Measurements from ENCODE around the gene MRPL55. TPM values are rescaled to one million over a fixed set of nuclear protein-coding genes. Genes with fewer than 3 reads are reported as not detected.

Gene MRPL55
- total RNA-seq, 4 donors from 2014 or later: 68.7 to 83.7 (median 80.0) TPM

DNA sequence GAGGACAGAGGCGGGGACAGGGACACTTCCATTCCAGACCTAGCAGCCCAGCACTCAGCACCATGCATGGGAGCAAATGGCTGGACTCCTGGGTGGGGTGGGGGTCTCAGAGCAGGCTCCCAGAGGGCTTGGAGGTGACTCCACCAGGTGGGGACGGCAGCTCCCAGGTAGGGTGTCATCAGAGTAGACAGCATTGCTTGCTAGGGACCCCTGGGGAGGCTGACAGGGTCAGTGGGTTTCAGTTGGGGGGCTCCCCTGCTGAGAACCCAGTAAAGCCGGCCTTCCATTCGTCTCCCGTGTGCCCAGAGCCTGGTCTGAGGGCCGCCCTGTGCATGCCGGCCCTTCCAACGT, 35.9 kb upstream of the MRPL55 start:
- Histone ChIP-seq H3K4me1 (peaks cover 0 to 81% (median 51%) of the 10 kb centered on the region in 4 donors), H3K27ac (peak overlapping the region in 3 of 4 donors; percentile 14 to 96 (median 43)), H3K4me3 (no peak overlapping the region), H3K36me3 (peaks cover 0 to 39% (median 7%) of the 10 kb centered on the region in 3 donors), H3K9me3 (no peaks in the 10 kb centered on the region), H3K27me3 (no peaks in the 10 kb centered on the region)
- no peak for TF ChIP-seq EP300 (IDR thresholded peaks at IDR 0.05)
- TF ChIP-seq POLR2A (IDR thresholded peaks at IDR 0.05): no peak
- TF ChIP-seq, protein P1, sequence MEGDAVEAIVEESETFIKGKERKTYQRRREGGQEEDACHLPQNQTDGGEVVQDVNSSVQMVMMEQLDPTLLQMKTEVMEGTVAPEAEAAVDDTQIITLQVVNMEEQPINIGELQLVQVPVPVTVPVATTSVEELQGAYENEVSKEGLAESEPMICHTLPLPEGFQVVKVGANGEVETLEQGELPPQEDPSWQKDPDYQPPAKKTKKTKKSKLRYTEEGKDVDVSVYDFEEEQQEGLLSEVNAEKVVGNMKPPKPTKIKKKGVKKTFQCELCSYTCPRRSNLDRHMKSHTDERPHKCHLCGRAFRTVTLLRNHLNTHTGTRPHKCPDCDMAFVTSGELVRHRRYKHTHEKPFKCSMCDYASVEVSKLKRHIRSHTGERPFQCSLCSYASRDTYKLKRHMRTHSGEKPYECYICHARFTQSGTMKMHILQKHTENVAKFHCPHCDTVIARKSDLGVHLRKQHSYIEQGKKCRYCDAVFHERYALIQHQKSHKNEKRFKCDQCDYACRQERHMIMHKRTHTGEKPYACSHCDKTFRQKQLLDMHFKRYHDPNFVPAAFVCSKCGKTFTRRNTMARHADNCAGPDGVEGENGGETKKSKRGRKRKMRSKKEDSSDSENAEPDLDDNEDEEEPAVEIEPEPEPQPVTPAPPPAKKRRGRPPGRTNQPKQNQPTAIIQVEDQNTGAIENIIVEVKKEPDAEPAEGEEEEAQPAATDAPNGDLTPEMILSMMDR (IDR thresholded peaks at IDR 0.05): no peak
- 76 to 90% methylated on average over 6 to 8 of the region's 8 CpGs for WGBS, 2 donors
- DNase-seq (ENCODE audit: low spot score in 2 of 2): no peak

DNA sequence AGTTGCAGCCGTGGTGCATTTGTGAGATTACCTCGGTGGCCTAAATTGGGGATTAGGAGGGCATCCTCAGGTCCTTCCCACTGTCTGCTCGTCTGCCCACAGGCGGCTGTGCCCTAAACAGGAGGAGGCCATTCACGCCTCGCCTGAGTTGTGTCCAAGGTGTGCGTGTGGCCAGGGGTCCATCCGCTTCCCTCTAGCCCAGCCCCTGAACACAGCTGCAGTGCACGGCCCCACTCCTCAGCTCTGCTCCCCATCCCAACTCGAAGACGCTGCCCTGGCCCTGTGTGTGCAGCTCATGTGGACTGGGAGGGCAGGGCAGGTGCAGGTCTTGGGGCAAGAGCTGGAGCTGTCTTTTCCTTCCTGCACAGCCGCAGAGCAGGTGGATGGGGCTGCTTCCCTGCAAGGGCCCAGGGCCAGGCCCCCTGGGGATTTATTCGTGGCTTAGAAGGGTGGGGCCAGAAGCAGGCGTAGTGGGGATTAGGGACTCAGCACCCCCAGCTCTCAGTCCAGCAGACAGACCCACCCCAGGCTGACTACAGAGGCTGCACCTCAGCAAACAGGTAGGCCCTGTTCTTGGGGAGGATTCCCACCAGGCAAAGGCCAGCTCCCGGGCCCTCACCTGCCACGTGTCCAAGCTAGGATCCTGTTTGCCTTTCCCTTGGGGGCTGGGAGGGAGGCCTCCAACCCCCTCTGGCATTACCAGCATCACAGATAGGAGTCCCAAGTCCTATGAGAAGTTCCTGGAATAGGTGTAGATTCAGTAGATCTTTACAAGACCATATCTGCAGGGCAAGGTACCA, 35.3 kb upstream of the MRPL55 start:
- peaks cover 0 to 77% (median 46%) of the 10 kb centered on the region in 4 donors for H3K4me1 ChIP-seq
- no peaks in the 10 kb centered on the region for H3K27me3 ChIP-seq
- no peaks in the 10 kb centered on the region for H3K9me3 ChIP-seq
- H3K27ac ChIP-seq: peak overlapping the region in 3 of 4 donors; percentile 14 to 96 (median 43)
- no peak for TF ChIP-seq POLR2A (IDR thresholded peaks at IDR 0.05)
- TF ChIP-seq, protein P1 (IDR thresholded peaks at IDR 0.05): no peak
- TF ChIP-seq EP300 (IDR thresholded peaks at IDR 0.05): no peak
- peaks cover 0 to 39% (median 7%) of the 10 kb centered on the region in 3 donors for H3K36me3 ChIP-seq
- H3K4me3 ChIP-seq: no peak overlapping the region
- 77 to 86% methylated on average over 15 to 16 of the region's 16 CpGs for WGBS, 2 donors
- peak in 1 of 2 donors; percentile 13 for DNase-seq (ENCODE audit: low spot score in 2 of 2)

GRCh38 chr1:228143480-228144192, 34.5 kb upstream of the MRPL55 start:
- peaks cover 0 to 38% (median 7%) of the 10 kb centered on the region in 3 donors for H3K36me3 ChIP-seq
- H3K27ac ChIP-seq: peak overlapping the region in 1 of 4 donors; percentile 96
- no peak for DNase-seq (ENCODE audit: low spot score in 2 of 2)
- H3K4me1 ChIP-seq: peaks cover 0 to 71% (median 39%) of the 10 kb centered on the region in 4 donors
- no peaks in the 10 kb centered on the region for H3K9me3 ChIP-seq
- 80 to 84% methylated on average over 12 of the region's 12 CpGs for WGBS, 2 donors
- no peaks in the 10 kb centered on the region for H3K27me3 ChIP-seq
- no peak overlapping the region for H3K4me3 ChIP-seq
- no peak for TF ChIP-seq EP300 (IDR thresholded peaks at IDR 0.05)
- no peak for TF ChIP-seq POLR2A (IDR thresholded peaks at IDR 0.05)

DNA sequence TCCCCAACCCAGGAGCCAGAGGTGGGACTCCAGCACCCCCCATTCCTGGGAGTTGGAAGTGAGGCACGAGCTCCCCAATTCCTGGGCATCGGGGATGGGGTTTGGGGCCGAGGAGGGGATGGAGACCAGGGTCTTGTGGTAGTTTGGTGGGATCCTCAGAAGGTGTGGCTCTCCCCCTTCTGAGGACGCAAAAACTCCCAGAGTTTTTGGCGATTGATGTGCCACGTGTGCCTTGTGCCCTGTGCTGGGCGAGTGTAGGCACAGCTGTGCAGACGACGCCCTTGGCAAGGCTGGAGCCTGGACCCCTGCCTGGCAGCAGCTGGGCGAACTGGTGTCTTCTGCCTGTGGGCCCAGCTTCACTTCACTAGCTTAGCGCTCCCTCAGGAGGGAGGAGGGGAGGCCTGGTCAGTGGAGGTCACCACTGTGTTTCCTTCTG, 33.6 kb upstream of the MRPL55 start:
- no peaks in the 10 kb centered on the region for H3K27me3 ChIP-seq
- H3K4me1 ChIP-seq: peaks cover 0 to 62% (median 38%) of the 10 kb centered on the region in 4 donors
- no peaks in the 10 kb centered on the region for H3K9me3 ChIP-seq
- DNase-seq (ENCODE audit: low spot score in 2 of 2): peak in 1 of 2 donors; percentile 12
- H3K4me3 ChIP-seq: peak overlapping the region in 1 of 4 donors; percentile 79
- TF ChIP-seq, protein P1 (IDR thresholded peaks at IDR 0.05): no peak
- TF ChIP-seq POLR2A (IDR thresholded peaks at IDR 0.05) (no peak), EP300 (IDR thresholded peaks at IDR 0.05) (no peak)
- H3K27ac ChIP-seq: peak overlapping the region; percentile 96 to 98 (median 97)
- H3K36me3 ChIP-seq: peaks cover 0 to 29% (median 5%) of the 10 kb centered on the region in 3 donors
- WGBS, 2 donors: 69 to 76% methylated on average over 11 of the region's 11 CpGs

GRCh38 chr1:228142155-228142691, 33.1 kb upstream of the MRPL55 start:
- H3K36me3 ChIP-seq: peaks cover 0 to 24% (median 0%) of the 10 kb centered on the region in 3 donors
- 77 to 90% methylated on average over 11 to 12 of the region's 16 CpGs for whole genome bisulfite sequencing, 2 donors
- H3K4me3 ChIP-seq: peak overlapping the region in 3 of 4 donors; percentile 79 to 86 (median 86)
- H3K27me3 ChIP-seq: no peaks in the 10 kb centered on the region
- TF ChIP-seq POLR2A (IDR thresholded peaks at IDR 0.05): no peak
- TF ChIP-seq, protein P1 (IDR thresholded peaks at IDR 0.05): no peak
- H3K4me1 ChIP-seq: peaks cover 0 to 60% (median 38%) of the 10 kb centered on the region in 4 donors
- no peaks in the 10 kb centered on the region for H3K9me3 ChIP-seq
- H3K27ac ChIP-seq: peak overlapping the region; percentile 96 to 98 (median 97)
- DNase-seq (ENCODE audit: low spot score in 2 of 2): peak in 1 of 2 donors; percentile 13

All from tibial nerve (tissue), 4 donors.